Measurements from ENCODE around the gene TNFSF4.

The TNFSF4 gene

DNA sequence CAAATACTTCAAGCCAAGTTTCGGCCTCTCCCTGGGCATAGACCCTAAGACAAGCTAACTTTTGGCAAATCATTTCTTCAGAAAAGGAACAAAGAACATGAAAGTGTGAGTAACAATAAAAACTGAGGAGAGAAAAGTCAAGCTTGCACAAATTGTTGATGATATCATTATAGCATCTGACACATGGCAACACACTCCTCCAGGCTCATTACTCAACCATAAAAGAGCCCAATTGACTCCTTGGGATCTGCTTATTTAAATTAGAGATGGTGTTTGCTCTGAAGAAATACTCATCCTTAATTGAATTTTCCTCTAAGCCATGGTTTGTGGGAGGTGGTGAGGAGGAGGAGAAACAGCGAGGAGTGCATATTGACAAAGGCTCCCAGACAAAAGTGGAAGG is 54.5 kb downstream of the TNFSF4 start:
- DNase-seq (ENCODE audit: extremely low read depth, low read depth) = no peak
- no peak overlapping the region for H3K4me3 ChIP-seq (replicated peaks; ENCODE audit: low read depth, low read length)
- no peak for TF ChIP-seq CTCF (IDR thresholded peaks at IDR 0.05; ENCODE audit: low read depth, low read length, missing control alignments)

- DNase-seq (ENCODE audit: extremely low read depth, low read depth) = no peak
- TF ChIP-seq CTCF (IDR thresholded peaks at IDR 0.05; ENCODE audit: low read depth, low read length, missing control alignments) = no peak
- H3K4me3 ChIP-seq (replicated peaks; ENCODE audit: low read depth, low read length) = no peak overlapping the region
These were observed 56.3 kb downstream of the TNFSF4 start for GRCh38 chr1:173150795-173151194.

DNA sequence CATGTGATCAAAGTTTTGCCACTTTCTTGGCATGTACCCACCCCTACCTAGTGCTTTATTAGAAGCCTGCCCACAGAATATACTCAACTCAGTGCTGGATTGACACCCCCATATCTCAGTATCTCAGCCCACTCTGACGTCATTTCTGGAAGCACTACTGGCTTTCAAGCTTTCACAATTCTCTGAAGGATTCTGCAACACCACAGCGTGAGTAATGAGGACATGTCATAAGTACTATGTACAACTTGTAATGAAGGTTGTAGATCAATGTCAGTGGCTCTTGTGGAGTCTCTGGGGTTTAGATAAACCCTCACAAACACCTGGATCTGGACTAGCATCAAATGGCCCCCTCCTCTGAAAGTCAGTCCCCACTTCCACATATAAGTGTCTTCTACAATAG is 57.2 kb downstream of the TNFSF4 start:
- no peak for DNase-seq (ENCODE audit: extremely low read depth, low read depth)
- H3K4me3 ChIP-seq (replicated peaks; ENCODE audit: low read depth, low read length) = no peak overlapping the region
- TF ChIP-seq CTCF (IDR thresholded peaks at IDR 0.05; ENCODE audit: low read depth, low read length, missing control alignments) = no peak

- H3K4me3 ChIP-seq (replicated peaks; ENCODE audit: low read depth, low read length) = no peak overlapping the region
- TF ChIP-seq CTCF (IDR thresholded peaks at IDR 0.05; ENCODE audit: low read depth, low read length, missing control alignments) = no peak
- no peak for DNase-seq (ENCODE audit: extremely low read depth, low read depth)
These were observed 58.2 kb downstream of the TNFSF4 start for GRCh38 chr1:173148971-173149370.

GRCh38 chr1:173148545-173148944 is 58.6 kb downstream of the TNFSF4 start:
- no peak overlapping the region for H3K4me3 ChIP-seq (replicated peaks; ENCODE audit: low read depth, low read length)
- no peak for DNase-seq (ENCODE audit: extremely low read depth, low read depth)
- no peak for TF ChIP-seq CTCF (IDR thresholded peaks at IDR 0.05; ENCODE audit: low read depth, low read length, missing control alignments)

- TF ChIP-seq CTCF (IDR thresholded peaks at IDR 0.05; ENCODE audit: low read depth, low read length, missing control alignments) = no peak
- DNase-seq (ENCODE audit: extremely low read depth, low read depth) = no peak
- no peak overlapping the region for H3K4me3 ChIP-seq (replicated peaks; ENCODE audit: low read depth, low read length)
These were observed 66.4 kb downstream of the TNFSF4 start for GRCh38 chr1:173140733-173141132.

DNA sequence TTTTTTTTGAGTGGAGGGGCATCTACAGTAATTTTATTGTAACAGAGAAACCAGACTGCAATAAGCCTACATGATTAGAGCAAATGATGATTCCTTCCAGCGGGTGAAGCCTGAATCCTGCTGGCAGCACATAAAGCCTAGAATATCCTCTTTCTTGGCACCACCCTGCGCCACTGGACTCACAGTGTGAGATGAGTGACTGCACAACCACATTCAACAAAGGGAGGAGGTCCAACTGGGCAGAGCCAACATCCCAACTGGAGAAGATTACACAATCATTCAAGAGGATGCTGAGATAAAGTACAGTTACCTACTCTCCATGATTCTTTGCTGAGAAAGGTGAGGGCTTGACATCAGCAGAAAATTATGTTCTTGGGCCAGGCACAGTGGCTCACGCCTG is 67.4 kb downstream of the TNFSF4 start:
- no peak for TF ChIP-seq CTCF (IDR thresholded peaks at IDR 0.05; ENCODE audit: low read depth, low read length, missing control alignments)
- DNase-seq (ENCODE audit: extremely low read depth, low read depth) = no peak
- H3K4me3 ChIP-seq (replicated peaks; ENCODE audit: low read depth, low read length) = no peak overlapping the region

All from HFF-Myc (cell line).